Spleen (tissue), 11 donors: ENCODE measurements around the gene CIT. TPM values are rescaled to one million over a fixed set of nuclear protein-coding genes. Genes with fewer than 3 reads are reported as not detected.

ENCODE experiments used
- DNase-seq: peaks from one replicate; pipeline ENCODE4 v3.0.0-alpha.2; 2020
- H3K27ac ChIP-seq, 8 donors: fragments of 200-600 bp; sonication (generic) in 7 of 8; 1 replicate in 4 of 8; 2 replicates in 4 of 8; pipeline versions ENCODE4 v1.5.0 to v1.8.0; 2016 to 2021; ENCODE audit warnings: inconsistent platforms in 4 of 8, mild to moderate bottlenecking in 4 of 8, moderate library complexity in 1 of 8
- H3K27me3 ChIP-seq, 7 donors: fragments of 200-600 bp; sonication (generic) in 6 of 7; replicated peaks in 1 of 7; 1 replicate in 4 of 7; 2 replicates in 3 of 7; pipeline versions ENCODE4 v1.5.0 to v1.8.0; 2016 to 2021; ENCODE audit warnings: inconsistent platforms in 3 of 7, mild to moderate bottlenecking in 1 of 7
- H3K36me3 ChIP-seq, 6 donors: fragments of 200-600 bp; sonication (generic) in 5 of 6; 1 replicate in 4 of 6; 2 replicates in 2 of 6; pipeline versions ENCODE4 v1.5.0 to v1.8.0; 2016 to 2021; ENCODE audit warnings: inconsistent platforms in 2 of 6
- H3K4me1 ChIP-seq, 6 donors: fragments of 200-600 bp; sonication (generic) in 5 of 6; 1 replicate in 3 of 6; 2 replicates in 3 of 6; pipeline versions ENCODE4 v1.5.0 to v1.8.0; 2016 to 2021; ENCODE audit warnings: inconsistent platforms in 3 of 6
- H3K4me3 ChIP-seq, 8 donors: fragments of 200-600 bp; sonication (generic) in 7 of 8; 1 replicate in 4 of 8; 2 replicates in 4 of 8; pipeline versions ENCODE4 v1.5.0 to v1.8.0; 2016 to 2021; ENCODE audit warnings: inconsistent platforms in 4 of 8, mild to moderate bottlenecking in 4 of 8, moderate library complexity in 2 of 8
- H3K9me3 ChIP-seq, 8 donors: fragments of 200-600 bp; sonication (generic) in 7 of 8; 1 replicate in 4 of 8; 2 replicates in 4 of 8; pipeline versions ENCODE4 v1.5.0 to v1.8.0; 2016 to 2021; ENCODE audit warnings: inconsistent platforms in 4 of 8
- CTCF ChIP-seq, 11 experiments: fragments of 200-600 bp in 7 of 11; fragments of 450-650 bp in 4 of 11; sonication (generic) in 4 of 11; IDR thresholded peaks in 8 of 11; conservative IDR thresholded peaks in 3 of 11; 1 replicate in 7 of 11; 2 replicates in 4 of 11; pipeline versions ENCODE4 v1.4.0 to v1.8.0; 2016 to 2021; ENCODE audit warnings: antibody characterized with exemption in 11 of 11, inconsistent platforms in 4 of 11, mild to moderate bottlenecking in 1 of 11
- POLR2A ChIP-seq, 3 donors: fragments of 450-650 bp; IDR thresholded peaks; one replicate each; pipeline ENCODE4 v1.5.1; 2017; ENCODE audit warnings: antibody characterized with exemption in 3 of 3, mild to moderate bottlenecking in 1 of 3
- POLR2AphosphoS5 ChIP-seq, 3 donors: sonication (generic); formaldehyde crosslinking; IDR thresholded peaks; one replicate each; pipeline ENCODE4 v1.5.1; 2017; ENCODE audit warnings: antibody characterized with exemption in 3 of 3
- WGBS, 5 donors: extraction: QIAGEN DNeasy Blood & Tissue Kit in 3 of 5; methylation state at CpG; one replicate each; pipeline versions ENCODE4 v1.1.5 to v1.1.7; 2013 to 2018; 5-methylcytosine and 5-hydroxymethylcytosine counted together
- intact Hi-C: fragments of 100-400 bp; cut with DNase I; formaldehyde crosslinking; loops from one replicate; pipeline ENCODE4 v1.15.0; 2023; ENCODE audit warnings: low total_unique reads
- polyA plus RNA-seq, 3 donors: library from polyadenylated mRNA; stranded (reverse); fragments of 200-250 nt; gene quantifications; one replicate each; pipeline ENCODE4 v1.2.1, GENCODE V29; 2013
- total RNA-seq, 7 donors: library from RNA; depleted of rRNA in 3 of 7; stranded (reverse); fragments of >200 nt in 3 of 7; fragmentation: NEBNext Ultra II Directional in 4 of 7; extraction: Animal tissue kit (Norgen Biotek cat#: 25700) in 4 of 7; gene quantifications; one replicate each; pipeline versions ENCODE4 v1.1.0 to v1.2.1, GENCODE V29; 2016 to 2021
- donor health status: healthy with polysubstance abuse.
- donor health status: DM: no; HTN: no; CAD: no; lungs with moderate emphysema.
- donor health status: DM: no; HTN: no; CAD: no.
- donor health status: Bipolar disorder and iron deficiency.
- donor health status: healthy.
- donor health status: DM: no; HTN: no; CAD: no.
- donor health status: DM: yes; HTN: yes; CAD: no.

CIT gene
- total and polyA plus RNA-seq, 10 donors, result 1.9 to 54.3 (median 24.5) TPM

DNA sequence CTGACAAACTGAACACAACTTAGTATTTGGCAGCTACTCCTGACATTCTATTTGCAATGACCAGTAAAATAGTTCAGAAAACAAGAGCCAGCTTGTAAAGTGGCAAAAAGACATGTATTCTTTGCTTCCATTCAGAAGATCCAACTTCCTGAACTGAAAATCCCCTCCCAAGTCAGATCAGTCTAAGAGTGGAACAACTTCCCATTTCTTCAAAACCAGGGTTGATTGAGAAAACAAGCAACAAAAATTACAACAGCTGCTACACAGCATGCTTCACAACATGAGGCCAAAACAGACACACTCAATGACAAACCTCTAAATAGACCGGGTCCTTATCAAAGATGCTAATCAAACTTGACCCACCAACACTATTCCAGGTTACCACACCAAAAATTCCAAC, 40.3 kb downstream of the CIT start:
- intact Hi-C loops, result no loop called here
- Histone ChIP-seq H3K4me1 (no peaks in the 10 kb centered on the region), H3K27ac (no peak overlapping the region), H3K36me3 (peaks cover 0 to 32% (median 0%) of the 10 kb centered on the region in 6 donors), H3K9me3 (peaks cover 0 to 9% (median 7%) of the 10 kb centered on the region in 8 donors), H3K27me3 (no peaks in the 10 kb centered on the region), H3K4me3 (no peak overlapping the region)
- 71 to 85% (median 76%) methylated on average over 1 of the region's 1 CpG for WGBS, 5 donors
- no peak for DNase-seq
- no peak for TF ChIP-seq POLR2AphosphoS5 (IDR thresholded peaks at IDR 0.05)
- no peak for TF ChIP-seq POLR2A (IDR thresholded peaks at IDR 0.05)
- TF ChIP-seq CTCF (IDR thresholded peaks at IDR 0.05 in 8 of 11, conservative IDR thresholded peaks at IDR 0.05 in 3 of 11), result no peak

GRCh38 chr12:119835068-119835467, 42.1 kb downstream of the CIT start:
- Histone ChIP-seq H3K27ac (no peak overlapping the region), H3K36me3 (peaks cover 0 to 29% (median 0%) of the 10 kb centered on the region in 6 donors), H3K9me3 (no peaks in the 10 kb centered on the region), H3K4me3 (no peak overlapping the region), H3K4me1 (no peaks in the 10 kb centered on the region), H3K27me3 (no peaks in the 10 kb centered on the region)
- no peak for DNase-seq
- TF ChIP-seq POLR2AphosphoS5 (IDR thresholded peaks at IDR 0.05) (no peak), CTCF (IDR thresholded peaks at IDR 0.05 in 8 of 11, conservative IDR thresholded peaks at IDR 0.05 in 3 of 11) (no peak), POLR2A (IDR thresholded peaks at IDR 0.05) (no peak)
- 89 to 95% (median 90%) methylated on average over 2 of the region's 2 CpGs for WGBS, 5 donors
- intact Hi-C loops, result no loop called here

- peaks cover 0 to 37% (median 0%) of the 10 kb centered on the region in 6 donors for H3K36me3 ChIP-seq
- 72 to 81% (median 78%) methylated on average over 1 of the region's 1 CpG for WGBS, 5 donors
- H3K27ac ChIP-seq, result no peak overlapping the region
- H3K4me3 ChIP-seq, result no peak overlapping the region
- H3K9me3 ChIP-seq, result peaks cover 0 to 10% (median 4%) of the 10 kb centered on the region in 8 donors
- no peaks in the 10 kb centered on the region for H3K27me3 ChIP-seq
- TF ChIP-seq POLR2A (IDR thresholded peaks at IDR 0.05) (no peak), CTCF (IDR thresholded peaks at IDR 0.05 in 8 of 11, conservative IDR thresholded peaks at IDR 0.05 in 3 of 11) (no peak), POLR2AphosphoS5 (IDR thresholded peaks at IDR 0.05) (no peak)
- H3K4me1 ChIP-seq, result no peaks in the 10 kb centered on the region
- no peak for DNase-seq
- intact Hi-C loops, result no loop called here
Measured at GRCh38 chr12:119829439-119829838, 47.7 kb downstream of the CIT start.

GRCh38 chr12:119828300-119828699, 48.8 kb downstream of the CIT start:
- no peak for DNase-seq
- Histone ChIP-seq H3K4me3 (no peak overlapping the region), H3K27me3 (no peaks in the 10 kb centered on the region), H3K36me3 (peaks cover 0 to 35% (median 0%) of the 10 kb centered on the region in 6 donors), H3K27ac (no peak overlapping the region), H3K9me3 (peaks cover 0 to 10% (median 4%) of the 10 kb centered on the region in 8 donors), H3K4me1 (no peaks in the 10 kb centered on the region)
- TF ChIP-seq POLR2AphosphoS5 (IDR thresholded peaks at IDR 0.05) (no peak), POLR2A (IDR thresholded peaks at IDR 0.05) (no peak), CTCF (IDR thresholded peaks at IDR 0.05 in 8 of 11, conservative IDR thresholded peaks at IDR 0.05 in 3 of 11) (no peak)
- intact Hi-C loops, result no loop called here
- 87 to 95% (median 91%) methylated on average over 5 of the region's 5 CpGs for WGBS, 5 donors
